ENCODE data around the gene NR3C1. TPM values are rescaled to one million over a fixed set of nuclear protein-coding genes. Genes with fewer than 3 reads are reported as not detected.

Gene NR3C1
- total RNA-seq, 4 donors from 2014 or later: 29.7 to 79.2 (median 38.9) TPM

DNA sequence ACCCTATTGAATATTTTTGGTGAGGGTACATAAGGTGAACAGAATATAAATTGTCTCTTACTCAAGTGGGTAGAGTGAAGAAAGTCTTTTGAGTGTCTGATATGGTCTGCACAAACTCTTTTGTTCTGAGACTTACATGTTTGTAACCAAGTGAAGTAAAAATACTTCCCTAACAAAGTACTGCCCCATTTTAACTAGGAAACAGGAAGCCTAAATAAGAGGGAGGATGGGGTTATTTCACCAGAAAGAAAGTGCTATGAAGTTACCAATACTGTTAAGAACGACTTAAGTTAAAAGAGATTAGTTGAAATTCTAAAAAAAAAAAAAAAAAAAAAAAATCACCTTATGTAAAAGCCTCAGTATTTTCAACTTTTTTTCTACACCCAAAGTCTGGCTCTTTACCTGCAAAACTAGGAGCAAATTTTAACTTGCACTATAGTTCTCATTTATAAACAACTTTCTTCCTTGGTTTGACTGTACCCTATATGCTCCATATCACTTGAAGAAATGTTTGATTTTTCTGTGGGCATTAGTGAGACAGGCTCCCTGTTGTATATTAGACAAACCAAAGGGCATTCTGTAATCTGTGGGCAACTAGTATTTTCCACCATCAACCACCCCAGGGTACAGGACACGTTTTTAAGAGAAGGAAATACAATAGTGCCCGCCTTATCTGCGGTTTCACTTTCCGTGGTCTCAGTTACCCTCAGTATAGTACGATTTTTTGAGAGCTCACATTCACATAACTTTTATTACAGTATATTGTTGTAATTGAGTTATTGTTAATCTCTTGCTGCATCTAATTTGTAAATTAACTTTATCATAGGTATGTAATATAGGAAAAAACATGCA lies 127.7 kb downstream of the NR3C1 start:
- no peaks in the 10 kb centered on the region for H3K9me3 ChIP-seq
- H3K36me3 ChIP-seq: peaks cover 0 to 3% (median 0%) of the 10 kb centered on the region in 3 donors
- no peaks in the 10 kb centered on the region for H3K4me1 ChIP-seq
- H3K27me3 ChIP-seq: no peaks in the 10 kb centered on the region
- H3K4me3 ChIP-seq: no peak overlapping the region
- H3K27ac ChIP-seq: no peak overlapping the region
- TF ChIP-seq, protein P1, sequence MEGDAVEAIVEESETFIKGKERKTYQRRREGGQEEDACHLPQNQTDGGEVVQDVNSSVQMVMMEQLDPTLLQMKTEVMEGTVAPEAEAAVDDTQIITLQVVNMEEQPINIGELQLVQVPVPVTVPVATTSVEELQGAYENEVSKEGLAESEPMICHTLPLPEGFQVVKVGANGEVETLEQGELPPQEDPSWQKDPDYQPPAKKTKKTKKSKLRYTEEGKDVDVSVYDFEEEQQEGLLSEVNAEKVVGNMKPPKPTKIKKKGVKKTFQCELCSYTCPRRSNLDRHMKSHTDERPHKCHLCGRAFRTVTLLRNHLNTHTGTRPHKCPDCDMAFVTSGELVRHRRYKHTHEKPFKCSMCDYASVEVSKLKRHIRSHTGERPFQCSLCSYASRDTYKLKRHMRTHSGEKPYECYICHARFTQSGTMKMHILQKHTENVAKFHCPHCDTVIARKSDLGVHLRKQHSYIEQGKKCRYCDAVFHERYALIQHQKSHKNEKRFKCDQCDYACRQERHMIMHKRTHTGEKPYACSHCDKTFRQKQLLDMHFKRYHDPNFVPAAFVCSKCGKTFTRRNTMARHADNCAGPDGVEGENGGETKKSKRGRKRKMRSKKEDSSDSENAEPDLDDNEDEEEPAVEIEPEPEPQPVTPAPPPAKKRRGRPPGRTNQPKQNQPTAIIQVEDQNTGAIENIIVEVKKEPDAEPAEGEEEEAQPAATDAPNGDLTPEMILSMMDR (IDR thresholded peaks at IDR 0.05): no peak
- DNase-seq: no peak

DNA sequence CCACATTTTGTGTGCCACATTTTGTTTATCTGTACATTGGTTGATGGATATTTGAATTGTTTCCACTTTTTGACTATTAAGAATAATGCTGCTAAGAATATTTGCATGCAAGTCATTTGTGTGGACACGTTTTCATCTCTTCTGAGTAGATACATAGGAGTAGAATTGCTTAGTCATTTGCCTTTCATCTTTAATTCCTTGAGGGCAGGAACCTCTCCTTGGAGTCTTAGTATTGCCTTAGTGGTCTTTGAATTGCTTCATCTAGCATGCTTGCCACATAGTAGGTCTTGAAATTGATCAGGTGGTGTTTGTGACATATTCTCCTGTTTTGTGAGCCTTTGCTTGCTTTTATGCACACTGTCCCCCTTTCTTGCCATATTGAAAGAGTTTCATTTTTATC lies 128.5 kb downstream of the NR3C1 start:
- Histone ChIP-seq H3K4me1 (no peaks in the 10 kb centered on the region), H3K27me3 (no peaks in the 10 kb centered on the region), H3K36me3 (peaks cover 0 to 3% (median 0%) of the 10 kb centered on the region in 3 donors), H3K9me3 (no peaks in the 10 kb centered on the region), H3K27ac (no peak overlapping the region), H3K4me3 (no peak overlapping the region)
- TF ChIP-seq POLR2A (IDR thresholded peaks at IDR 0.05): no peak
- TF ChIP-seq, protein P1 (IDR thresholded peaks at IDR 0.05): no peak
- DNase-seq: no peak

DNA sequence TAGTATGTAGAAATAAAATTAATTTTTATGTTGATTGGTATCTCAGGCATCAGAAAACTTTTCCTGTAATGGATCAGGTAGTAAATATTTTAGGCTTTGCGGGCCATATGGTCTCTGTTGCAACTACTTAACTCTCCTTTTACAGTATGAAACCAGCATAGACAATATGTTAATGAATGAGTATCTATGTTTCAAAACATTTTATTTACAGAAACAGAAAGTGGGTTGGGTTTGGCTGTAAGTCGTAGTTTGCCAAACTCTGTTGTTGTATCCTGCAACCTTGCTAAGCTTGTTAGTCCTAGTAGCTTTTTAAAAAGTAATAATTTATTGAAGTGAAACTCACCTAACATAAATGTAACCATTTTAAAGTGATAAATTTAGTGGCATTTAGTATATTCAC lies 132.1 kb downstream of the NR3C1 start:
- TF ChIP-seq POLR2A (IDR thresholded peaks at IDR 0.05): no peak
- DNase-seq: no peak
- Histone ChIP-seq H3K4me1 (no peaks in the 10 kb centered on the region), H3K27me3 (no peaks in the 10 kb centered on the region), H3K9me3 (no peaks in the 10 kb centered on the region), H3K4me3 (no peak overlapping the region), H3K27ac (no peak overlapping the region), H3K36me3 (no peaks in the 10 kb centered on the region)

DNA sequence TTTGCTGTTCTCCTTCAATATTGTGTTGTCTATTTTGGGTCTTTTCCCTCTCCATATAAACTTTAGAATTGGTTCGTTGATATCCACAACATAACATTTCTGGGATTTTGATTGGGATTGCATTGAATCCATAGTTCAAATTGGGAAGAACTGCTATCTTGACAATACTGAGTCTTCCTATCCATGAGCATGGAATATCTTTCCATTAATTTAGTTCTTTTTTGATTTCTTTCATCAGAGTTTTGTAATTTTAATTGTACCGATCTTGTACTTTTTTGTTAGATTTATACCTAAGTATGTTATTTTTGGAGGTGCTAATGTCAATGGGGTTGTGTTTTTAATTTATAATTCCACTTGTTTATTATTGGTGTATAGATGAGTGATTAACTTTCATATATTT lies 135.1 kb downstream of the NR3C1 start:
- Histone ChIP-seq H3K4me1 (no peaks in the 10 kb centered on the region), H3K36me3 (no peaks in the 10 kb centered on the region), H3K4me3 (no peak overlapping the region), H3K27ac (no peak overlapping the region), H3K9me3 (no peaks in the 10 kb centered on the region), H3K27me3 (no peaks in the 10 kb centered on the region)
- TF ChIP-seq, protein P1 (IDR thresholded peaks at IDR 0.05): no peak
- TF ChIP-seq POLR2A (IDR thresholded peaks at IDR 0.05): no peak
- DNase-seq: no peak

DNA sequence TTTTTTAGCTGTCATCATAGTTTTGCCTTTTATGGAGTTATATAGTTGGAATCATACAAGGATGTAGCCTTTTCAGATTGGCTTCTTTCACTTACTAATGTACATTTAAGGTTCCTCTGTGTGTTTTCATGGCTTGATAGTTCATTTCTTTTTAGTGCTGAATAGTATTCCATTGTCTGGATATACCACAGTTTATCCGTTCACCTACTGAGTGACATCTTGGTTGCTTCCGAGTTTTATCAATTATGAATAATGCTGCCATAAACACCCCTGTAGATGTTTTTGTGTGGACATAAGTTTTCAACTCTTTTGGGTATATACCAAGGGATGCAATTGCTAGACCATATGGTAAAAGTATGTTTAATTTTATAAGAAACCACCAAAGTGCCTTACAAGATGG lies 136.3 kb downstream of the NR3C1 start:
- Histone ChIP-seq H3K27me3 (no peaks in the 10 kb centered on the region), H3K27ac (no peak overlapping the region), H3K9me3 (no peaks in the 10 kb centered on the region), H3K4me3 (no peak overlapping the region), H3K36me3 (no peaks in the 10 kb centered on the region), H3K4me1 (no peaks in the 10 kb centered on the region)
- no peak for TF ChIP-seq POLR2A (IDR thresholded peaks at IDR 0.05)
- TF ChIP-seq, protein P1 (IDR thresholded peaks at IDR 0.05): no peak
- DNase-seq: no peak

DNA sequence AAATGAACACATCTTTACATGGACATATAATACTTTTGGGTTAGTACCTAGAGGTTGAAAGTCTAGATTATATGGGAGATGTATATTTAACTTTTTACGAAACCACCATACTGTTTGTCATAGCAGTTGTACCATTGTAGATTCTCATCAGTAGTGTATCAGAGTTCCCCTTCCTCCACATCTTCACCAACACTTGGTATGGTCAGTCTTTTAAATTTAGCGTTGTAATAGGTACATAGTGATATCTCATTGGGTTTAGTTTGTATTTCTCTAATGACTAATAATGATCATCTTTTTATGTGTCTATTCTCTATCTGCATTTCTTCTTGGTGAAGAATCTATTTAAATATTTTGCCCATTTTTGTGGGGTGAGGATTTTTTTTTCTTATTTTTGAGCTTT lies 137.5 kb downstream of the NR3C1 start:
- H3K27ac ChIP-seq: no peak overlapping the region
- no peaks in the 10 kb centered on the region for H3K27me3 ChIP-seq
- H3K4me1 ChIP-seq: no peaks in the 10 kb centered on the region
- DNase-seq: no peak
- no peaks in the 10 kb centered on the region for H3K36me3 ChIP-seq
- H3K9me3 ChIP-seq: no peaks in the 10 kb centered on the region
- TF ChIP-seq POLR2A (IDR thresholded peaks at IDR 0.05): no peak
- no peak overlapping the region for H3K4me3 ChIP-seq
